Large intestine (tissue), 3 donors: ENCODE results near the gene TTLL4. TPM values are rescaled to one million over a fixed set of nuclear protein-coding genes. Genes with fewer than 3 reads are reported as not detected.
A peak's percentile ranks its signal among the peaks of the same experiment; 100 is the strongest.

Experiments
- DNase-seq, 2 donors: peaks; one replicate each; pipeline versions ENCODE4 v3.0.0 to v3.0.0-alpha.2; 2013
- H3K27ac ChIP-seq: one replicate; pipeline ENCODE4 v1.5.1; 2013; ENCODE audit warnings: low read length
- H3K27me3 ChIP-seq: 2 replicates; pipeline ENCODE4 v1.6.1; 2013; ENCODE audit warnings: low read length; ENCODE audit not compliant: control insufficient read depth, insufficient read depth
- H3K36me3 ChIP-seq: 2 replicates; pipeline ENCODE4 v1.6.1; 2013; ENCODE audit warnings: low read length; ENCODE audit not compliant: control insufficient read depth, insufficient read depth
- H3K4me1 ChIP-seq: one replicate; pipeline ENCODE4 v1.6.1; 2013; ENCODE audit warnings: low read length; ENCODE audit not compliant: control insufficient read depth, insufficient read depth
- H3K4me3 ChIP-seq: one replicate; pipeline ENCODE4 v1.5.1; 2013; ENCODE audit warnings: low read length
- H3K9me3 ChIP-seq: one replicate; pipeline ENCODE4 v1.6.1; 2013; ENCODE audit warnings: mild to moderate bottlenecking, low read depth, low read length, moderate library complexity; ENCODE audit not compliant: control insufficient read depth
- WGBS: methylation state at CpG from one replicate; pipeline ENCODE4 v1.1.5; 2013; ENCODE audit warnings: low lambda C conversion rate; ENCODE audit not compliant: insufficient coverage; 5-methylcytosine and 5-hydroxymethylcytosine counted together
- polyA plus RNA-seq: library from polyadenylated mRNA; unstranded; fragments of 120-200 nt; gene quantifications from one replicate; pipeline ENCODE4 v1.2.1, GENCODE V29; 2013

Gene TTLL4
- polyA plus RNA-seq, 1 donor: 31.7 TPM

- no peak for DNase-seq
- no peaks in the 10 kb centered on the region for H3K9me3 ChIP-seq
- H3K36me3 ChIP-seq: peaks cover 62% of the 10 kb centered on the region
- H3K27me3 ChIP-seq: no peaks in the 10 kb centered on the region
- WGBS: 100% methylated on average over 1 of the region's 5 CpGs
- no peak overlapping the region for H3K27ac ChIP-seq
- no peak overlapping the region for H3K4me3 ChIP-seq
- peaks cover 3% of the 10 kb centered on the region for H3K4me1 ChIP-seq
Observed at GRCh38 chr2:218745160-218745558, 34.5 kb downstream of the TTLL4 start.

- peaks cover 62% of the 10 kb centered on the region for H3K36me3 ChIP-seq
- WGBS: 100% methylated on average over 1 of the region's 10 CpGs
- H3K4me1 ChIP-seq: peaks cover 3% of the 10 kb centered on the region
- no peak overlapping the region for H3K4me3 ChIP-seq
- peak; percentile 16 to 19 for DNase-seq
- no peaks in the 10 kb centered on the region for H3K27me3 ChIP-seq
- H3K9me3 ChIP-seq: no peaks in the 10 kb centered on the region
- no peak overlapping the region for H3K27ac ChIP-seq
Observed at GRCh38 chr2:218745559-218746469, 35.2 kb downstream of the TTLL4 start.

- peaks cover 59% of the 10 kb centered on the region for H3K36me3 ChIP-seq
- peaks cover 3% of the 10 kb centered on the region for H3K4me1 ChIP-seq
- H3K27ac ChIP-seq: no peak overlapping the region
- WGBS: no CpG with 5 or more reads among the region's 1 CpG
- H3K27me3 ChIP-seq: no peaks in the 10 kb centered on the region
- H3K9me3 ChIP-seq: no peaks in the 10 kb centered on the region
- no peak overlapping the region for H3K4me3 ChIP-seq
- no peak for DNase-seq
Observed at GRCh38 chr2:218746470-218746795, 35.8 kb downstream of the TTLL4 start.

GRCh38 chr2:218746960-218747359 lies 36.3 kb downstream of the TTLL4 start:
- H3K4me1 ChIP-seq: peaks cover 3% of the 10 kb centered on the region
- H3K27me3 ChIP-seq: no peaks in the 10 kb centered on the region
- H3K27ac ChIP-seq: no peak overlapping the region
- H3K9me3 ChIP-seq: no peaks in the 10 kb centered on the region
- peaks cover 60% of the 10 kb centered on the region for H3K36me3 ChIP-seq
- no peak for DNase-seq
- no peak overlapping the region for H3K4me3 ChIP-seq
- 100% methylated on average over 1 of the region's 10 CpGs for WGBS

- no peaks in the 10 kb centered on the region for H3K27me3 ChIP-seq
- peak; percentile 67 to 78 for DNase-seq
- 94% methylated on average over 2 of the region's 8 CpGs for WGBS
- peak overlapping the region; percentile 24 for H3K27ac ChIP-seq
- no peaks in the 10 kb centered on the region for H3K9me3 ChIP-seq
- H3K4me1 ChIP-seq: peaks cover 3% of the 10 kb centered on the region
- H3K4me3 ChIP-seq: no peak overlapping the region
- H3K36me3 ChIP-seq: peaks cover 77% of the 10 kb centered on the region
Observed at GRCh38 chr2:218748741-218749441, 38.3 kb downstream of the TTLL4 start.

- H3K27me3 ChIP-seq: no peaks in the 10 kb centered on the region
- H3K4me3 ChIP-seq: no peak overlapping the region
- WGBS: no CpG with 5 or more reads among the region's 3 CpGs
- H3K4me1 ChIP-seq: peaks cover 4% of the 10 kb centered on the region
- no peaks in the 10 kb centered on the region for H3K9me3 ChIP-seq
- H3K27ac ChIP-seq: no peak overlapping the region
- H3K36me3 ChIP-seq: peaks cover 58% of the 10 kb centered on the region
- DNase-seq: no peak
Observed at GRCh38 chr2:218754201-218754600, 43.6 kb downstream of the TTLL4 start.

- no CpG with 5 or more reads among the region's 7 CpGs for WGBS
- no peak overlapping the region for H3K27ac ChIP-seq
- no peaks in the 10 kb centered on the region for H3K9me3 ChIP-seq
- H3K36me3 ChIP-seq: peaks cover 53% of the 10 kb centered on the region
- peaks cover 4% of the 10 kb centered on the region for H3K4me1 ChIP-seq
- no peak for DNase-seq
- H3K27me3 ChIP-seq: no peaks in the 10 kb centered on the region
- H3K4me3 ChIP-seq: no peak overlapping the region
Observed at GRCh38 chr2:218754781-218755180, 44.1 kb downstream of the TTLL4 start.

- Histone ChIP-seq H3K36me3 (peaks cover 49% of the 10 kb centered on the region), H3K4me1 (peaks cover 4% of the 10 kb centered on the region), H3K4me3 (no peak overlapping the region), H3K27ac (no peak overlapping the region), H3K9me3 (no peaks in the 10 kb centered on the region), H3K27me3 (no peaks in the 10 kb centered on the region)
- DNase-seq: no peak
- WGBS: no CpG with 5 or more reads among the region's 3 CpGs
Observed at GRCh38 chr2:218755198-218755566, 44.5 kb downstream of the TTLL4 start.

GRCh38 chr2:218755567-218756404 lies 45.2 kb downstream of the TTLL4 start:
- WGBS: no CpG with 5 or more reads among the region's 10 CpGs
- H3K27ac ChIP-seq: no peak overlapping the region

More at GRCh38 chr2:218755567-218756404, 45.2 kb downstream of the TTLL4 start:
- Histone ChIP-seq H3K4me1 (peaks cover 4% of the 10 kb centered on the region), H3K4me3 (no peak overlapping the region), H3K27me3 (no peaks in the 10 kb centered on the region), H3K36me3 (peaks cover 43% of the 10 kb centered on the region), H3K9me3 (no peaks in the 10 kb centered on the region)
- no peak for DNase-seq
